ENCODE measurements around the gene PHF3.

Gene PHF3

GRCh38 chr6:63634630-63635029 is 972 bp upstream of the PHF3 start:
- Mint-ChIP-seq H3K4me3 (peak overlapping the region; percentile 99), H3K4me1 (peaks cover 38% of the 10 kb centered on the region), H3K36me3 (peaks cover 2% of the 10 kb centered on the region), H3K27ac (peak overlapping the region; percentile 89), H3K9me3 (no peaks in the 10 kb centered on the region), H3K27me3 (no peaks in the 10 kb centered on the region)
- DNase-seq: no peak
- CTCF ChIA-PET: interaction anchor here (1.2 to 2.6 kb wide), 4 partner anchors 37 to 282 kb away, joined by 3 to 18 read pairs (median 4); no protein-coding TSS in a partner anchor

- H3K27me3 Mint-ChIP-seq: no peaks in the 10 kb centered on the region
- H3K4me3 Mint-ChIP-seq: peak overlapping the region; percentile 99
- H3K36me3 Mint-ChIP-seq: peaks cover 2% of the 10 kb centered on the region
- CTCF ChIA-PET: interaction anchor here (0.5 to 2.6 kb wide), 4 partner anchors 37 to 130 kb away, joined by 3 to 18 read pairs (median 4); no protein-coding TSS in a partner anchor
- H3K27ac Mint-ChIP-seq: peak overlapping the region; percentile 89
- H3K9me3 Mint-ChIP-seq: no peaks in the 10 kb centered on the region
- H3K4me1 Mint-ChIP-seq: peaks cover 44% of the 10 kb centered on the region
- no peak for DNase-seq
Observed at GRCh38 chr6:63635215-63635587, 401 bp upstream of the PHF3 start.

- H3K4me1 Mint-ChIP-seq: peaks cover 47% of the 10 kb centered on the region
Observed at GRCh38 chr6:63636518-63637021, 968 bp downstream of the PHF3 start.

GRCh38 chr6:63637865-63638445 is 2.4 kb downstream of the PHF3 start:
- H3K36me3 Mint-ChIP-seq: peaks cover 5% of the 10 kb centered on the region
- peaks cover 48% of the 10 kb centered on the region for H3K4me1 Mint-ChIP-seq
- no peak overlapping the region for H3K27ac Mint-ChIP-seq
- no peaks in the 10 kb centered on the region for H3K27me3 Mint-ChIP-seq
- CTCF ChIA-PET: no interaction called here
- no peaks in the 10 kb centered on the region for H3K9me3 Mint-ChIP-seq
- H3K4me3 Mint-ChIP-seq: peak overlapping the region; percentile 99
- DNase-seq: no peak

More at GRCh38 chr6:63636518-63637021, 968 bp downstream of the PHF3 start:
- CTCF ChIA-PET: interaction anchor here (2.6 kb wide), 1 partner anchor 38 kb away, joined by 18 read pairs; no protein-coding TSS in a partner anchor
- peak overlapping the region; percentile 98 for H3K27ac Mint-ChIP-seq
- H3K36me3 Mint-ChIP-seq: peaks cover 2% of the 10 kb centered on the region
- H3K4me3 Mint-ChIP-seq: peak overlapping the region; percentile 99
- no peaks in the 10 kb centered on the region for H3K9me3 Mint-ChIP-seq
- peak; percentile 71 for DNase-seq
- no peaks in the 10 kb centered on the region for H3K27me3 Mint-ChIP-seq

- Mint-ChIP-seq H3K4me1 (peaks cover 55% of the 10 kb centered on the region), H3K9me3 (no peaks in the 10 kb centered on the region), H3K4me3 (no peak overlapping the region), H3K36me3 (peaks cover 5% of the 10 kb centered on the region), H3K27ac (no peak overlapping the region), H3K27me3 (no peaks in the 10 kb centered on the region)
- CTCF ChIA-PET: interaction anchor here (0.5 kb wide), 1 partner anchor 59 kb away, joined by 3 read pairs; no protein-coding TSS in a partner anchor
- no peak for DNase-seq
Observed at GRCh38 chr6:63640062-63640461, 4.5 kb downstream of the PHF3 start.

GRCh38 chr6:63643862-63644261 is 8.3 kb downstream of the PHF3 start:
- H3K4me3 Mint-ChIP-seq: no peak overlapping the region
- H3K27ac Mint-ChIP-seq: no peak overlapping the region
- H3K9me3 Mint-ChIP-seq: no peaks in the 10 kb centered on the region
- DNase-seq: no peak
- H3K36me3 Mint-ChIP-seq: peaks cover 10% of the 10 kb centered on the region
- H3K27me3 Mint-ChIP-seq: no peaks in the 10 kb centered on the region
- peaks cover 37% of the 10 kb centered on the region for H3K4me1 Mint-ChIP-seq
- CTCF ChIA-PET: no interaction called here

- CTCF ChIA-PET: no interaction called here
- Mint-ChIP-seq H3K36me3 (peaks cover 10% of the 10 kb centered on the region), H3K4me1 (peaks cover 29% of the 10 kb centered on the region)
Observed at GRCh38 chr6:63644668-63645326, 9.2 kb downstream of the PHF3 start.

GRCh38 chr6:63649269-63649668 is 13.7 kb downstream of the PHF3 start:
- Mint-ChIP-seq H3K27me3 (no peaks in the 10 kb centered on the region), H3K4me1 (peaks cover 33% of the 10 kb centered on the region), H3K4me3 (no peak overlapping the region), H3K27ac (no peak overlapping the region), H3K36me3 (peaks cover 32% of the 10 kb centered on the region), H3K9me3 (no peaks in the 10 kb centered on the region)
- CTCF ChIA-PET: interaction anchor here (0.6 kb wide), 1 partner anchor 51 kb away, joined by 3 read pairs; no protein-coding TSS in a partner anchor
- DNase-seq: no peak

More at GRCh38 chr6:63644668-63645326, 9.2 kb downstream of the PHF3 start:
- Mint-ChIP-seq H3K4me3 (no peak overlapping the region), H3K27ac (no peak overlapping the region), H3K27me3 (no peaks in the 10 kb centered on the region), H3K9me3 (no peaks in the 10 kb centered on the region)
- DNase-seq: no peak

- no peak overlapping the region for H3K4me3 Mint-ChIP-seq
- H3K9me3 Mint-ChIP-seq: no peaks in the 10 kb centered on the region
- H3K4me1 Mint-ChIP-seq: peaks cover 31% of the 10 kb centered on the region
- no peak for DNase-seq
- CTCF ChIA-PET: interaction anchor here (0.6 kb wide), 1 partner anchor 52 kb away, joined by 3 read pairs; no protein-coding TSS in a partner anchor
- H3K27ac Mint-ChIP-seq: no peak overlapping the region
- no peaks in the 10 kb centered on the region for H3K27me3 Mint-ChIP-seq
- peaks cover 32% of the 10 kb centered on the region for H3K36me3 Mint-ChIP-seq
Observed at GRCh38 chr6:63649847-63650265, 14.3 kb downstream of the PHF3 start.

- Mint-ChIP-seq H3K27me3 (no peaks in the 10 kb centered on the region), H3K9me3 (no peaks in the 10 kb centered on the region), H3K36me3 (peaks cover 29% of the 10 kb centered on the region), H3K4me3 (no peak overlapping the region), H3K4me1 (peaks cover 31% of the 10 kb centered on the region), H3K27ac (no peak overlapping the region)
- DNase-seq: no peak
- CTCF ChIA-PET: no interaction called here
Observed at GRCh38 chr6:63652980-63653379, 17.4 kb downstream of the PHF3 start.

GRCh38 chr6:63660757-63661156 is 25.2 kb downstream of the PHF3 start:
- CTCF ChIA-PET: interaction anchor here (0.9 kb wide), 1 partner anchor 62 kb away, joined by 3 read pairs; no protein-coding TSS in a partner anchor
- Mint-ChIP-seq H3K4me1 (peaks cover 11% of the 10 kb centered on the region), H3K4me3 (no peak overlapping the region), H3K27me3 (no peaks in the 10 kb centered on the region), H3K9me3 (no peaks in the 10 kb centered on the region), H3K27ac (no peak overlapping the region), H3K36me3 (peaks cover 9% of the 10 kb centered on the region)
- DNase-seq: no peak

- Mint-ChIP-seq H3K4me1 (peaks cover 6% of the 10 kb centered on the region), H3K27ac (peak overlapping the region; percentile 14), H3K4me3 (no peak overlapping the region), H3K27me3 (no peaks in the 10 kb centered on the region), H3K36me3 (peaks cover 6% of the 10 kb centered on the region), H3K9me3 (no peaks in the 10 kb centered on the region)
- CTCF ChIA-PET: no interaction called here
- DNase-seq: no peak
Observed at GRCh38 chr6:63661769-63662168, 26.2 kb downstream of the PHF3 start.

- Mint-ChIP-seq H3K4me3 (no peak overlapping the region), H3K27ac (no peak overlapping the region)
- CTCF ChIA-PET: interaction anchor here (0.6 kb wide), 1 partner anchor 16 kb away, joined by 5 read pairs; no protein-coding TSS in a partner anchor
Observed at GRCh38 chr6:63663147-63663955, 27.7 kb downstream of the PHF3 start.

GRCh38 chr6:63663956-63664281 is 28.3 kb downstream of the PHF3 start:
- Mint-ChIP-seq H3K4me1 (peaks cover 4% of the 10 kb centered on the region), H3K36me3 (peaks cover 4% of the 10 kb centered on the region), H3K27ac (no peak overlapping the region), H3K27me3 (no peaks in the 10 kb centered on the region), H3K9me3 (no peaks in the 10 kb centered on the region), H3K4me3 (no peak overlapping the region)
- no peak for DNase-seq
- CTCF ChIA-PET: interaction anchor here (0.6 to 1.0 kb wide), 2 partner anchors 15 to 41 kb away, joined by 3 to 5 read pairs; no protein-coding TSS in a partner anchor

More at GRCh38 chr6:63663147-63663955, 27.7 kb downstream of the PHF3 start:
- H3K27me3 Mint-ChIP-seq: no peaks in the 10 kb centered on the region
- peaks cover 4% of the 10 kb centered on the region for H3K4me1 Mint-ChIP-seq
- peaks cover 4% of the 10 kb centered on the region for H3K36me3 Mint-ChIP-seq
- no peak for DNase-seq
- H3K9me3 Mint-ChIP-seq: no peaks in the 10 kb centered on the region
